ENCODE data around the gene CFAP57.
A peak's percentile ranks its signal among the peaks of the same experiment; 100 is the strongest.

- TF ChIP-seq ZNF274 (IDR thresholded peaks at IDR 0.05; ENCODE audit: borderline replicate concordance, extremely low read depth, low read length), result no peak
- TF ChIP-seq RFX5 (IDR thresholded peaks at IDR 0.05; ENCODE audit: borderline replicate concordance, low read depth, low read length), result no peak
- TF ChIP-seq JUND (IDR thresholded peaks at IDR 0.05; ENCODE audit: low read length), result no peak
- peak in 2 of 3 experiments; percentile 9 to 32; a peak in 1 of 4 replicates for TF ChIP-seq CTCF (IDR thresholded peaks at IDR 0.05; ENCODE audit: control extremely low read depth in 1 of 3, insufficient read depth in 1 of 3, low read depth in 1 of 3, low read length in 3 of 3)
- TF ChIP-seq POLR2AphosphoS5 (IDR thresholded peaks at IDR 0.05; ENCODE audit: low read depth, low read length), result no peak
- no peak for TF ChIP-seq YY1 (IDR thresholded peaks at IDR 0.05; ENCODE audit: low read depth, low read length)
- TF ChIP-seq TAF1 (IDR thresholded peaks at IDR 0.05; ENCODE audit: low read depth, low read length), result no peak
Measured at GRCh38 chr1:43197343-43198127, 25.4 kb downstream of the CFAP57 start.

Data from H1 (cell line).